Left renal cortex interstitium (tissue), 4 donors: ENCODE measurements around the gene RUNX1. TPM values are rescaled to one million over a fixed set of nuclear protein-coding genes. Genes with fewer than 3 reads are reported as not detected.
"Not testable (repeated sequence)": the region's sequence is repeated elsewhere in the genome, so short reads cannot be mapped to it uniquely, and the experiment has no call there.

ENCODE experiments used
- DNase-seq, 4 donors: peaks; one replicate each; pipeline ENCODE4 v3.0.0-alpha.2; 2013; ENCODE audit warnings: low read depth in 4 of 4, low spot score in 2 of 4, missing footprints in 1 of 4
- polyA plus RNA-seq, 4 donors: library from polyadenylated mRNA; unstranded; fragments of 120-200 nt; gene quantifications; one replicate each; pipeline ENCODE4 v1.2.1, GENCODE V29; 2013; ENCODE audit not compliant: insufficient read length in 4 of 4

Gene RUNX1
- polyA plus RNA-seq, 4 donors, result 1.5 to 3.6 (median 2.7) TPM

DNA sequence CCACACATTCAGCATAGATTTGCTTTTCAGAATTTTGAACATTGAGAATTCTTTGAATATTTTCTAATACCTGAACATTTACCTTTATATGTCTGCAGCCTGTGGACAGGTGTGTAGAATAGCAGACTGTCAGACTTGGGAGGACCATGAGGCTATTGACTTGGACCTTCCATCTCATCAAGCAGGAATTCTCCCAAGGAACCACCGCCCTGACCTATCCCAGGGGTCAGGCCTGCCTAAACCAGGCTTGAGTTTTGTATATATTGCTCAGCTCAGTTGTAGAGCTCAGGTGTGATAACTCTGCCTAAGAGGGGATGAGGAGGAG is 53.2 kb downstream of the RUNX1 start:
- no peak for DNase-seq

DNA sequence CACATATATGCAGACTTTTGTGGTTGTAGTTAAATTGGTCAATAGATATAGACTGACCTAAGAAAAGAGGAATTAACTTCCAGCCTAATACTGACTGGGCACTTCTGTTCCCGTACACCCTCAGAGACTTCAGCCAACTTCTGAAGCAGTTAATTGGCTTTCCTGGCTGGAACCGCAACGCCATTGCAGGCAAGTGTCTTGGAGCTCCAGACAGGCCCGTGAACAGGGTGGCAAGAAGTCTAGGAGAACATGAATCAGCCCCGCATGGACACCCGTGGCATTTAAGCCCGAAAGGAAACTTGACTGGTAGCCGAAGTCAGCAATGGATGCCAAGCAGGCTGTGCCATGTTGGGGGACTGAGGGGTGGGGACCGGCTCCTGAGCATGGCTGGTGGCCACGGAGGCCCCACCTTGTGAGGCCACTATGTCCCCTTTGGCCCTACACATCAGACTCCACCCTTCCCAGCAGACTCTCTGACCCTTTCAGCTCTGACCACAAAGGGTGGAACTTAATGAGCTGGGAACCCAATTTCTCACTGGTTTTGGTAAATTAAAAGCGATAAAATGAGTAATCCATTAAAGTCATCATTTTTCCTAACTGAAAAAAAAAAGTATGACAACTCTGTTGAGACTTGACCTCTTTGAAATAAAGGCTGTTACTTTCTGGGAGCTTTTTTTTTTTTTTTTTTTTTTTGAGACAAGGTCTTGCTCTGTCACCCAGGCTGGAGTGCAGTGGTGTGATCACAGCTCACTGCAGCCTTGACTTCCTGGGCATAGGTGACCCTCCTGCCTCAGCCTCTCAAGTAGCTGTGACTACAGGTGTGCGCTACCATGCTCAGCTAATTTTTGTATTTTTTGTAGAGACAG is 54.1 kb downstream of the RUNX1 start:
- no peak for DNase-seq

- DNase-seq, result not testable (repeated sequence)
These were observed 55.6 kb downstream of the RUNX1 start for GRCh38 chr21:34993521-34993921.

GRCh38 chr21:34992736-34993398 is 56.2 kb downstream of the RUNX1 start:
- DNase-seq, result no peak

GRCh38 chr21:34992180-34992579 is 56.9 kb downstream of the RUNX1 start:
- DNase-seq, result no peak

DNA sequence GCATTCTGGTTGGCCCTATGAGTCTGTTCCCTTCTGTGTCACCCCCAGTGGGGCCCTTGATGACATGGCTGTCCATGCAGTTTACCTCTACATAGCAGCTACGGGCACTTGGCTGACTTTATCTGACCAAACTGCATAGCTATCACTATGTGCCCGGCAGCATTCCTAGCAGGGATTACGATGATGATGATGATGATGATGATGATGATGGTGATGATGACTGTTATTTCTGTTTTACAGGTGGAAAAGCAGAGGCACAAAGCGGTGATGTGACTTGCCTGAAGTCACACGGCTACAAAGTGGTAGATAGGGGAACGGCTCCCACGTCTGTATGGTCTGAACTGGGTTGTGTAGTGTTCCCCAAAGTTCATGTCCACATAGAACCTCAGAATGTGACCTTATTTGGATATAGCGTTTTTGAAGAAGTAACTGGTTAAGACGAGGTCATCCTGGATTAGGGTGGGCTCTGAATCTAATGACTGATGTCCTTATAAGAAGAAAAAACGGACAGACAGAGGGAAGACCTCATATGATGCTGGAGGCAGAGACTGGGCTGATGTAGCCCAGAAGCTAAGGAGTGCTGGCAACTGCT is 57.6 kb downstream of the RUNX1 start:
- no peak for DNase-seq

GRCh38 chr21:34990842-34991241 is 58.3 kb downstream of the RUNX1 start:
- DNase-seq, result no peak

DNA sequence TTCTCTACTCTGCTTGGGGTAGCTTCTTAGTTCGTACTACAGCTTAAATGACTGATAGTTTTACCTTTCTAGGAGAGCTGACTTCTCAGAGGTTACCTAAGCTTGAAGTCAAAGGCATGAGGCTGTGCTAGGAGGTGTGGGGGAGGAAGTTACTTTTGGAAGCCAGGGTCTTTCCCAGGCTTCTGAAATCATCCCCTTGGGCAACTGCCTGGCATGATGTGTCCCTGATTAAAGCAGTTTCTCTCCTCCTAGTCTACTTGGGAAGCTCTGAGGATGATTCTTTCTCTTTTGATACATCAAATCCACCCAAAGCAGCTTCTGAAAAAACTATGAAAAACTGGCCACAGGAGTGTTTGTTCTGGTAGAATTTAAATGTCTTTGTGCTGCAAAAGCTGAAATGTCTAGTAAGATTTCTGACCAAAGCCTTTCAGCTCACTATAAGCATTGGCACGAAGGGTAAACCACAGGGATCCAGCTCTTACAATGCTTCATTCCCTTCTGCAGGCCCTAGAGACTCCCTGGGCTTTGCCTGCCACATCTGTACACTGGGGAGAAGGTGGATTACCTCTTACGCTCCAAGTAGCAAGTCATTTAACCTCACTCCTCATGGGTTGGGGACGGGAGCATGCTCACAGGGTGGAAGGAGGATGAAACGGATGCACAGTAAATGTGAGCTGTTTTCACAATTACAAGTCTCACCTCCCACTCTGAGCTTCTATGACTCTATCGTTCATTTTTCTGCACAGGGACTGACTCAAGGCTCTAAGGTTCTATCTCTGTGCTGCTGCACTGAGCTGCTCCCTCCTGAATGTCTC is 59.6 kb downstream of the RUNX1 start:
- no peak for DNase-seq

DNA sequence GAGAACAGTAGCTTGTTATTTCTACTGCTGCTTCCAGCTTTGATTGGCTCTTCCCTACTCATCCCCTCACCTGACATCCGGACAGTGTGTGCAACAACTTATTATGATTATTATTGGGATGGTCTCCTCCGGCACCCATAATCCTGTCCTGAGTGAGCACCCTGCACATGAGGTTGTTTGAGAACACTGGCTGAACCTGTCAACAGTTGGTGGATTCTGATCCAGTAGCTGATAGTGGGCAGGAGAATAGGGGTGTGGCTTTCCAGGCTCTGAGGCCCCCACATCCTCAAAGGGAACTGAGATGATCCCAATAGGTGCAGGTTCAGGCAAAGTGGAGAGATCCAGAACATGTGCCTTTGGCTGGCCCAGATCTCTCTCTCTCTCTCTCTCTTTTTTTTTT is 60.5 kb downstream of the RUNX1 start:
- DNase-seq, result no peak

GRCh38 chr21:34988139-34988538 is 61.0 kb downstream of the RUNX1 start:
- DNase-seq, result peak in 1 of 4 donors; percentile 31

DNA sequence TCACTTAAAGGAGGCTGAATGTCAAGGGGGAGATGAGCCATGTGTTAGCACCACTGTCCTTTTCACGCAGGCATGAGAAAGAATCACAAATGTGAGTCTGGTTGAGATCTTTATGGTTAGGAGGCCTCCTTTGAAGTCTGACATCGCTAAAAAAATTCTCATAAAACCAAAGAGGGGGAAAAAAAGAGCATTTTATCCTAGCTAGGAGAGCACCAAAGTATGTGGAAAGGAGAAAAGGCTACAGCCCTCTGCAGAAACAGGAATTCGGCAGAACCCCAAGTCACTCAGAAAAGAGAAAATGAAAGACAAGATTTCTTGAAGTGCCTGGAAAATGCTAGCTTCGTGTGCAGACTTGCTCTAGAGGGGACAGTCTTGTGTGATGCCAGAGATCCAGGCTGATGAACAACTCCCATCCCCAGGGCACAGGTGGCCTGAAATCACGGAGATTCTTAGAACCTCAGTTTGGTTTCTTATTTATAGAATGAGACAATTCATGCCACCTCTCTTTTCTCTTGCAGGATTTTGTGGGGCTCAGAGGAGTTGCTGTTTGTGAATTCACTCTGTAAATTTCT is 61.5 kb downstream of the RUNX1 start:
- no peak for DNase-seq

DNA sequence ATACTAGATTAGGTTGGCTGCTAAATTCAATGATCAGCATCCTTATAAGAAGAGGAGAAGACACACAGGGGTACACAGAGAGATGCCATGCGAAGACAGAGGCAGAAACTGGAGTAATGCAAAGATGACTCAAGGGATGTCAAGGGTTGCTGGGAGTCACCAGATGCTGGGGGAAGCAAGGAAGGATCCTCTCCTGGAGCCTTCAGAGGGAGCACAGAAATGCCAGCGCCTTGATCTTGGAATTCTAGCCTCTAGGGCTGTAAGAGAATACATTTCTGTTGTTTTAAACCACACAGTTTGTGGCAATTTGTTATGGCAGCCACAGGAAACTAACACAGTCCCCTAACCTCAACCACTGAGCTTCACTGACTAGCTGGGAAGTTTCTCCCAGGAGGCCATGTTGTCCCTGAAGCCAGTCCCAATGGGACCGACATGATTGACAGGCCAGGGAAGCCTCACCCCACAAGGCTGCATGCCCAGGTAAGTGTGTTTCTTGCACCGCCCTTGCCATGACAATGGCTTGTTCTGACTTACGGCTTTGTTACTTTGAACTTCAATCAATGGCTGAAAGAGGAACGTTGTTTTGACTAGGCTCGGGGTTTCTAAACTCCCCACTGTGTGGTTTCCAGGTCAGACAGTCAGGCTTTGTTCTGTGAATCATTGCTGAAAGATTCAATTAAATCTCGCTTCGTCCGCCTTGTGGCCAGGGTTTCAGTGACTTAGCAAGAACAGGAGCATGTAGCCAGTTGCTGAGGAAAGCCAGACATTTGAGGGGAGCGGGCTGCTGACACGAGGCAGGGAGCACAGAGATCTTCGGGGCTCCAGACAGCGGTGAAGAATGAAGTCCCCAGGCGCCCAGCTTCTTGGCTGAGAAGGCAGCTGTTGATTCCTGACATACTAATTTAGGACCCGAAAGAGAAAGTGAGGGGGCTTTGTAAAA is 62.3 kb downstream of the RUNX1 start:
- no peak for DNase-seq

GRCh38 chr21:34984356-34985058 is 64.6 kb downstream of the RUNX1 start:
- no peak for DNase-seq

- no peak for DNase-seq
These were observed 65.4 kb downstream of the RUNX1 start for GRCh38 chr21:34983680-34984086.

DNA sequence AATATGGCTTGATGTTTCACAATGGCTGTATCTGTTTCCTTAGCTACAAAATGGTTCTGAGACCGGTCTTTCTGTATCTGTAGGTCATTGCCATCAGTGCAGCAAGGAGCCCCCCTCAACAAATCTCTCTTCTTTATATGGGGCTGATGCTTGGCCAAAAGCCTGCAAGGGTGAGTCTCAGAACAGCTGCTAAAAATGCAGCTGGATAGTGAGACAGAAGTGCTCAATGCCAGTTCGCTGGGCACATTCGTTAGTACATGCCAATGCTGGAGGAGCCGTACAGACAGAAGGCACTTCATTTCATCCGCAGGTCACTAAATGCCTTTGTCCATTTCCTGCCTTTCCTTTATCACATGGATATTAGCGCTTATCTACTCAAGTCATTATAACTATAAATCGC is 67.3 kb downstream of the RUNX1 start:
- no peak for DNase-seq

DNA sequence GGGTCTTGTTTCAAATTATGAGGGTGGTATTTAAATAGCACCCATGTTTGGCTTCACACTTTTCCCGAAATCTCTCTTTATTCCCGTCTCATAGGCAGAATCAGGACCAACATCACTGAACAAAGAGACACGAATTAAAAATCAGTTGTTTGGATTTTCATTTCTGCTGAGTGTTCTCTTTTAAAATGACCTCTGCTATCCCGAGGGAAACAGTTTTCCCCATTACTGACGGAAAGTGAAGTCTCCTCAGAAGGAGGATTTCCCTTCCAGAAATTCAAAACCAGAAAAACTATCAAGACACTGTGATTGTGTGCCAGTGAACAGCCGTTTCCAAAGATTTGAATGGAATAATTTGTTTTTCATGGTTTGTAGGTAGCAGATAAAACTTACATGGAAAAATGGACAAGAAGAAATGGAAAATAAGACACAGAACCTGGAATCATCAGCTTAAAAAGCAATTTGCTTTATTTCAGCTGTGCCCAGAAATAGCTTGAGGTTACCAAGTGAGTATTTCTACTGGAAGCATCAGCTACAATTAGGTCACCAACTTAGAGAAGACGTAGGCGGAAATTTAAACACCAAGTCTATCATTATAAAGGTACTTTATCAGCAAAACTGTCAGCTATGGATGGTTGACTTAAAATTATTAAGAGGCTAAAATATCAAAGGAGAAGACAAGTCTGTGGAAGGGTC is 68.5 kb downstream of the RUNX1 start:
- no peak for DNase-seq

GRCh38 chr21:34979383-34979782 is 69.7 kb downstream of the RUNX1 start:
- no peak for DNase-seq

DNA sequence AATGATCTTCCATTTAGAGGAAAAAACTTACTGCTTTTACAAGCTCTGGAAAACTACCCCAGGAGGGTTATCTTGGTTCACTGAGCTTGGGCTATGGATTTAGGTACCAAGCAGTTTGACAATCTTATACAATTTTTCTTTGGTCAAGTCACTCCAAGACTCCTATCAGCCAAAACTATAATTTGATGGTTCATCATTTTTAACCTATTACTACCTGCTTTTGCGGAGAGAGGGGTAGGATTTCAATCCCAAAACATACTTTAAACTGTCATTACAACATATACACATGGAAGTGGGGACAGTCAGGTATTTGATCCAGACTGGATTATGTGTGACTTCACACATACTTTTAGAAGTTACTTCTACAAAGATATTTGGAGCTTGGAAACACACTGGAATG is 71.8 kb downstream of the RUNX1 start:
- DNase-seq, result no peak
